Transverse colon (tissue), 4 donors: ENCODE results near the gene TAF3. TPM values are rescaled to one million over a fixed set of nuclear protein-coding genes. Genes with fewer than 3 reads are reported as not detected.

Experiments used
- DNase-seq: peaks from one replicate; pipeline ENCODE4 v3.0.0-alpha.2; 2019
- H3K27ac ChIP-seq, 4 donors: fragments of 200-600 bp; sonication (generic); 2 replicates each; pipeline ENCODE4 v1.5.1; 2016 to 2018; ENCODE audit warnings: inconsistent platforms in 4 of 4
- H3K27me3 ChIP-seq: fragments of 200-600 bp; sonication (generic); 2 replicates; pipeline ENCODE4 v1.5.1; 2017; ENCODE audit warnings: inconsistent platforms
- H3K36me3 ChIP-seq, 4 donors: fragments of 200-600 bp; sonication (generic); 2 replicates each; pipeline ENCODE4 v1.5.1; 2017 to 2019; ENCODE audit warnings: inconsistent platforms in 4 of 4
- H3K4me1 ChIP-seq, 4 donors: fragments of 200-600 bp; sonication (generic); 2 replicates each; pipeline ENCODE4 v1.5.1; 2017 to 2020; ENCODE audit warnings: inconsistent platforms in 4 of 4
- H3K4me3 ChIP-seq, 4 donors: fragments of 200-600 bp; sonication (generic); 1 replicate in 1 of 4; 2 replicates in 3 of 4; pipeline versions ENCODE4 v1.5.1 to v1.6.1; 2017 to 2019; ENCODE audit warnings: inconsistent platforms in 4 of 4
- H3K9me3 ChIP-seq, 2 donors: fragments of 200-600 bp; sonication (generic); 2 replicates each; pipeline ENCODE4 v1.5.1; 2017 to 2019; ENCODE audit warnings: inconsistent platforms in 2 of 2
- EP300 ChIP-seq: sonication (generic); formaldehyde crosslinking; IDR thresholded peaks from one replicate; pipeline ENCODE4 v1.6.1; 2017; ENCODE audit warnings: antibody characterized with exemption, low read depth
- POLR2A ChIP-seq: fragments of 450-650 bp; IDR thresholded peaks from one replicate; pipeline ENCODE4 v1.6.1; 2016; ENCODE audit warnings: antibody characterized with exemption, mild to moderate bottlenecking, moderate library complexity
- POLR2AphosphoS5 ChIP-seq, 3 donors: sonication (generic); formaldehyde crosslinking; IDR thresholded peaks; one replicate each; pipeline ENCODE4 v1.6.1; 2016; ENCODE audit warnings: antibody characterized with exemption in 3 of 3
- WGBS, 2 donors: methylation state at CpG; one replicate each; pipeline ENCODE4 v1.1.5; 2018; ENCODE audit warnings: low coverage in 1 of 2; 5-methylcytosine and 5-hydroxymethylcytosine counted together
- in situ Hi-C, 4 donors: fragments of 200-750 bp; cut with MboI; loops; one replicate each; pipeline versions ENCODE4 v1.15.0 to v1.15.1; 2017; ENCODE audit warnings: low sequenced_read_pairs in 3 of 4, low pct_ligation_motif_present in 1 of 4, low pct_unique_long_range_greater_than_20kb in 1 of 4
- intact Hi-C: fragments of 100-400 bp; cut with DNase I; formaldehyde crosslinking; loops from one replicate; pipeline ENCODE4 v1.15.1; 2023; ENCODE audit warnings: low total_unique reads
- total RNA-seq, 4 donors: library from RNA; depleted of rRNA; stranded (reverse); fragments of >200 nt; gene quantifications; one replicate each; pipeline ENCODE4 v1.1.0, GENCODE V29; 2016
- TF ChIP-seq, protein P1 (sequence below), 5 experiments: fragments of 200-600 bp in 3 of 5; fragments of 450-650 bp in 2 of 5; sonication (generic) in 3 of 5; IDR thresholded peaks; 1 replicate in 2 of 5; 2 replicates in 3 of 5; pipeline ENCODE4 v1.5.1; 2016 to 2017; ENCODE audit warnings: antibody characterized with exemption in 5 of 5, inconsistent platforms in 3 of 5, mild to moderate bottlenecking in 2 of 5, moderate library complexity in 1 of 5

TAF3 gene
- total RNA-seq, 4 donors from 2014 or later, result 4.8 to 35.6 (median 9.6) TPM

DNA sequence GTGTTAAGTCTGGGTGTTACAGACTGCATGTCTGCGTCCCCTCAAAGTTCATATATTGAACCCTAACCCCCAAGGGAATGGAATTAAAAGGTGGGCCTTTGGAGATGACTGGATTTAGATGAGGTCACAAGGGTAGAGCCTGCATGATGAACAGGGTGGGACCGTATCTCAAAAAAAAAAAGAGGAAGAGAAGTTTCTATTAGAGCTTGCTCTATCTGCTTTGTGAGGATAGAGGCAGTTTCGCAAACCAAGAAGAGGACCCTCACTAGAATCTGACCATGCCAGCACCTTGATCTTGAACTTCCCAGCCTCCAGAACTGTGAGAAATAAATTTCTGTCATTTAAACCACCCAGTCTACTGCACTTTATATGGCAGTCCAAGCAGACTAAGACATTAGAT lies 31.9 kb upstream of the TAF3 start:
- intact Hi-C loops, result no loop called here
- WGBS, 2 donors, result 75 to 78% methylated on average over 2 to 3 of the region's 3 CpGs
- no peak for DNase-seq
- Histone ChIP-seq H3K27ac (no peak overlapping the region), H3K4me3 (peak overlapping the region in 1 of 4 donors; percentile 98), H3K9me3 (no peaks in the 10 kb centered on the region), H3K4me1 (peaks cover 24 to 38% (median 32%) of the 10 kb centered on the region in 4 donors), H3K36me3 (peaks cover 0 to 4% (median 0%) of the 10 kb centered on the region in 4 donors), H3K27me3 (no peaks in the 10 kb centered on the region)
- in situ Hi-C loops, result no loop called here
- TF ChIP-seq EP300, result no peak
- TF ChIP-seq POLR2AphosphoS5 (IDR thresholded peaks at IDR 0.05), result no peak
- TF ChIP-seq, protein P1, sequence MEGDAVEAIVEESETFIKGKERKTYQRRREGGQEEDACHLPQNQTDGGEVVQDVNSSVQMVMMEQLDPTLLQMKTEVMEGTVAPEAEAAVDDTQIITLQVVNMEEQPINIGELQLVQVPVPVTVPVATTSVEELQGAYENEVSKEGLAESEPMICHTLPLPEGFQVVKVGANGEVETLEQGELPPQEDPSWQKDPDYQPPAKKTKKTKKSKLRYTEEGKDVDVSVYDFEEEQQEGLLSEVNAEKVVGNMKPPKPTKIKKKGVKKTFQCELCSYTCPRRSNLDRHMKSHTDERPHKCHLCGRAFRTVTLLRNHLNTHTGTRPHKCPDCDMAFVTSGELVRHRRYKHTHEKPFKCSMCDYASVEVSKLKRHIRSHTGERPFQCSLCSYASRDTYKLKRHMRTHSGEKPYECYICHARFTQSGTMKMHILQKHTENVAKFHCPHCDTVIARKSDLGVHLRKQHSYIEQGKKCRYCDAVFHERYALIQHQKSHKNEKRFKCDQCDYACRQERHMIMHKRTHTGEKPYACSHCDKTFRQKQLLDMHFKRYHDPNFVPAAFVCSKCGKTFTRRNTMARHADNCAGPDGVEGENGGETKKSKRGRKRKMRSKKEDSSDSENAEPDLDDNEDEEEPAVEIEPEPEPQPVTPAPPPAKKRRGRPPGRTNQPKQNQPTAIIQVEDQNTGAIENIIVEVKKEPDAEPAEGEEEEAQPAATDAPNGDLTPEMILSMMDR (IDR thresholded peaks at IDR 0.05), result no peak
- TF ChIP-seq POLR2A, result no peak

DNA sequence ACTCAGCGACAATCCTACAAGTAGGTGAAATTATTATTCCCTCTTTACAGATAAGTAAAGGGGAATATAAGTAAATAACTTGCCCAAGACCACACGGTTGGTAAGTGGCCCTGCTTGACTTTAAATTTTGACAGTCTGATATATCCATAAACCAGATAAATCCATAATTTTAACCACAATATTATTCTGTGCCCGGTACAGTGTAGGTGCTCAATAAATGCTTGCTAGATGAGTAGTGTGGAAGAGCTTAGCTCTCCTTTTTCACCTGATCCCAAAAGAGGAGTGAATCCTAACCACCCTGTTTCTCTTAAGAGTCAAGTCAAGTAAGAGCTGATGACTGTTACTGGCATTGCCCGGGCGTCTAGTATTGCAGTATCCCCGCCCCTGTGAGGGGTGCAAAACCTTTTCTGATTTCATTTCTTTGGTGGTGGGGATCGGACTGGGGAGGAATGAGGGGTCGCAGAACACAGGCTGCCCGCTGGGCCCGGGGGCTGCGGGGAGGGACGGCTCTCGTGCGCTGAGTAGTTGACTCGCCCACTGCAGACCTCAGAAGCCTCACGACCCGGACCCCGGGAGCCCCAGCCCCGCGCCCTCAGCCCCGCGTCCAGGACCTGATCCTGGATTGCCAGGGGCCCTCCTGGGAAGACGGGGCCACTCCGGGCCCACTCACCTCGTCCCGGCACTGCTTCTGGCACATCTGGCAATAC lies 31.0 kb upstream of the TAF3 start:
- intact Hi-C loops (no loop called here), in situ Hi-C loops (no loop called here)
- H3K27ac ChIP-seq, result peak overlapping the region; percentile 88 to 93 (median 91)
- H3K27me3 ChIP-seq, result no peaks in the 10 kb centered on the region
- WGBS, 2 donors, result 3% methylated on average over 18 of the region's 26 CpGs; no CpG with 5 or more reads in 1 of the 2 donors
- TF ChIP-seq, protein P1 (IDR thresholded peaks at IDR 0.05), result no peak
- TF ChIP-seq EP300 (no peak), POLR2AphosphoS5 (IDR thresholded peaks at IDR 0.05) (no peak), POLR2A (no peak)
- H3K4me1 ChIP-seq, result peaks cover 24 to 47% (median 39%) of the 10 kb centered on the region in 4 donors
- H3K36me3 ChIP-seq, result no peaks in the 10 kb centered on the region
- no peak for DNase-seq
- peak overlapping the region; percentile 66 to 98 (median 92) for H3K4me3 ChIP-seq
- no peaks in the 10 kb centered on the region for H3K9me3 ChIP-seq

DNA sequence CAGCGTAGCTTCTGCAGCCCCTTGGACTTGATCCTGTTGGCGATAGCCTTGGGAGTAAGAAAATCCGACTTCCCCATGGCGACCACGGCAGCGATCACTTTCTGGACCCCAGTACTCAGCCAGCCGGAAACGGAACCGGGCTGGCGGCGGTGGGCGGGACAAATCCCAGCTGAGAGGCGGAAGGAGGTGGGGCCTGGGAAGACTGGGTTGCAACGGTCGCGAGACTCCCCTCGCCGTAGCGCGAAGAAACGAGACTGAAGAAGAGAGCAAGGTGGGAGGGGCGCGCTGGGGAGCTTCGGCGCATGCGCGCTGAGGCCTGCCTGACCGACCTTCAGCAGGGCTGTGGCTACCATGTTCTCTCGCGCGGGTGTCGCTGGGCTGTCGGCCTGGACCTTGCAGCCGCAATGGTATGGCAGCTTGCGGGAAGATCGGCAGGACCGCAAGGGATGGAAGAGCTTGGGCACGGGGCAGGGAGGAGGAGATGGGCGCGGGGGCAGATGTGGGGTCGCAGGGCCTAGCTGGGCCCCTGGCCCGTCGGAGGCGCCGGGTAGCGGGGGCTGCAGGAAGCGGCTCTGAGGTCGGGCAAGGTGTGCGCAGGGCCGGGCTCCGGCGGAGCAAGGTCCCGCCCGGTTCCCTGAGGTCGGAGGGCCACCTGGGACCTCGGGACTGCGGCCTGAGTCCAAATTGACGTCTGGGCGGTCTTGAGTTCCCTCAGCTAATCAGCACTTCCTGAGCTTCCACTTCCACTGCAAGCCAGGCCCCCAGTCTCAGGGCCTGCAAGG lies 30.3 kb upstream of the TAF3 start, which contains the start of the genes ATP5F1C and KIN:
Gene ATP5F1C, plus strand, starts transcription at position 321 of the 782 bp plus-strand sequence. Its CDS starts 31 bp downstream, at position 352.
Gene KIN, minus strand, starts transcription at position 137 of the 782 bp plus-strand sequence. Its CDS starts 60 bp downstream, at position 77.
- Histone ChIP-seq H3K9me3 (no peaks in the 10 kb centered on the region), H3K27ac (peak within 1 kb of the TSS; percentile 88 to 93 (median 91)), H3K36me3 (no peaks in the 10 kb centered on the region), H3K4me1 (peaks cover 24 to 54% (median 46%) of the 10 kb centered on the region in 4 donors), H3K27me3 (no peaks in the 10 kb centered on the region), H3K4me3 (peak within 1 kb of the TSS; percentile 81 to 98 (median 92))
- TF ChIP-seq POLR2A, result peak; percentile 95
- TF ChIP-seq EP300, result no peak
- TF ChIP-seq, protein P1 (IDR thresholded peaks at IDR 0.05), result peak in 1 of 5 experiments; percentile 12
- TF ChIP-seq POLR2AphosphoS5 (IDR thresholded peaks at IDR 0.05), result peak; percentile 94 to 97 (median 96)
- DNase-seq, result peak; percentile 98
- 1% methylated on average over 43 of the region's 59 CpGs; no CpG with 5 or more reads in 1 of the 2 donors for WGBS, 2 donors
- in situ Hi-C loops, result no loop called here
- intact Hi-C loops, result no loop called here
